ENCODE measurements around the gene SDHAF1. TPM values are rescaled to one million over a fixed set of nuclear protein-coding genes. Genes with fewer than 3 reads are reported as not detected.

SDHAF1 gene
- total RNA-seq, 4 donors from 2014 or later = 30.3 to 83.8 (median 55.4) TPM

GRCh38 chr19:35991731-35992450 lies 3.1 kb upstream of the SDHAF1 start:
- no peak for DNase-seq
- no peak for TF ChIP-seq EP300 (IDR thresholded peaks at IDR 0.05; ENCODE audit: low read depth)
- TF ChIP-seq POLR2AphosphoS5 (IDR thresholded peaks at IDR 0.05) = no peak
- TF ChIP-seq CTCF (IDR thresholded peaks at IDR 0.05) = no peak
- no peak for TF ChIP-seq POLR2A (IDR thresholded peaks at IDR 0.05)
- intact Hi-C loops (cut with DNase I; ENCODE audit: low total_unique reads) (no loop called here), in situ Hi-C loops (cut with MboI; ENCODE audit: low pct_ligation_motif_present in 1 of 4, low pct_unique_long_range_greater_than_20kb in 1 of 4, low sequenced_read_pairs in 3 of 4) (no loop called here)
- WGBS, 2 donors (ENCODE audit: low coverage in 1 of 2) = 80 to 82% methylated on average over 2 to 7 of the region's 7 CpGs
- no peaks in the 10 kb centered on the region for H3K36me3 ChIP-seq
- peaks cover 13 to 30% (median 24%) of the 10 kb centered on the region in 4 donors for H3K4me1 ChIP-seq
- peaks cover 22% of the 10 kb centered on the region for H3K27me3 ChIP-seq
- H3K4me3 ChIP-seq = no peak overlapping the region
- no peak overlapping the region for H3K27ac ChIP-seq
- no peaks in the 10 kb centered on the region for H3K9me3 ChIP-seq

DNA sequence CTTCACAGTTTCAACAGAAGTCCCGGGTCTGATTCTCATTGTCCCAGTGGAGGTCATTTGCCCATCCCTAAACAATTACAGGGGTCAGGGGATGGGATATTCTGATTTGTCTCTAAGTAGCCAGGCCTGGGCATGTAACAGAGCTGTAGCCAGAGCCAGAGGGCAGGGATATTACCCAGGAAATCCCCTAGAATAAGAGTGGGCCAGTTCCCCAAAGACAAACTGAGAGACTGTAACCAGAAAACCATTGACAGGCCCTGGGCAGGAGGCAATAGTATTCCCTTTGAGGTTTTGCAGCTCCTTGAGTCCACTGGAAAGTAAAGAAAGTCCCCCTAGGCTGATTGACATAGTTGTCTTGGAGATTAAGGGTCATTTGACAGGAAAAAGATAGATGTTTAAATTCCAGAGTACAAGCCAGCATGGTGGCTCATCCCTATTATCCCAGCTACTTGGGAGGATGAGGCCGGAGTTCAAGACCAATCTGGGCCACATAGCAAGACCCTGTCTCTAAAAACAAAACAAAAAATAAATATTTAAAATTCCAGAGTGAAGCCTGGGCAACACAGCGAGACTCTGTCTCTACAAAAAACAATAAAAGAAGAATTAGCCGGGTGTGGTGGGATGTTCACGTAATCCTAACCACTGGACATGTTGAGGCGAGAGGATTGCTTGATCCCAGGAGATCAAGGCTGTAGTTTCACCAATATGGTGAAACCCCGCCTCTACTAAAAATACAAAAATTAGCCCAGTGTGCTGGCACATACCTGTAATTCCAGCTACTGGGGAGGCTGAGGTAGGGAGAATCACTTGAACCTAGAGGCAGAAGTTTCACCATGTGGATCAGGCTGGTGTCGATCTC lies 1.9 kb upstream of the SDHAF1 start:
- H3K4me3 ChIP-seq = no peak overlapping the region
- TF ChIP-seq CTCF (IDR thresholded peaks at IDR 0.05) (no peak), POLR2AphosphoS5 (IDR thresholded peaks at IDR 0.05) (no peak), EP300 (IDR thresholded peaks at IDR 0.05; ENCODE audit: low read depth) (no peak), POLR2A (IDR thresholded peaks at IDR 0.05) (no peak)
- H3K27me3 ChIP-seq = peaks cover 9% of the 10 kb centered on the region
- H3K36me3 ChIP-seq = no peaks in the 10 kb centered on the region
- peaks cover 13 to 26% (median 20%) of the 10 kb centered on the region in 4 donors for H3K4me1 ChIP-seq
- intact Hi-C loops (cut with DNase I; ENCODE audit: low total_unique reads) (no loop called here), in situ Hi-C loops (cut with MboI; ENCODE audit: low pct_ligation_motif_present in 1 of 4, low pct_unique_long_range_greater_than_20kb in 1 of 4, low sequenced_read_pairs in 3 of 4) (no loop called here)
- no peak for DNase-seq
- H3K9me3 ChIP-seq = no peaks in the 10 kb centered on the region
- no peak overlapping the region for H3K27ac ChIP-seq
- WGBS, 2 donors (ENCODE audit: low coverage in 1 of 2) = 84 to 92% methylated on average over 5 to 8 of the region's 8 CpGs

DNA sequence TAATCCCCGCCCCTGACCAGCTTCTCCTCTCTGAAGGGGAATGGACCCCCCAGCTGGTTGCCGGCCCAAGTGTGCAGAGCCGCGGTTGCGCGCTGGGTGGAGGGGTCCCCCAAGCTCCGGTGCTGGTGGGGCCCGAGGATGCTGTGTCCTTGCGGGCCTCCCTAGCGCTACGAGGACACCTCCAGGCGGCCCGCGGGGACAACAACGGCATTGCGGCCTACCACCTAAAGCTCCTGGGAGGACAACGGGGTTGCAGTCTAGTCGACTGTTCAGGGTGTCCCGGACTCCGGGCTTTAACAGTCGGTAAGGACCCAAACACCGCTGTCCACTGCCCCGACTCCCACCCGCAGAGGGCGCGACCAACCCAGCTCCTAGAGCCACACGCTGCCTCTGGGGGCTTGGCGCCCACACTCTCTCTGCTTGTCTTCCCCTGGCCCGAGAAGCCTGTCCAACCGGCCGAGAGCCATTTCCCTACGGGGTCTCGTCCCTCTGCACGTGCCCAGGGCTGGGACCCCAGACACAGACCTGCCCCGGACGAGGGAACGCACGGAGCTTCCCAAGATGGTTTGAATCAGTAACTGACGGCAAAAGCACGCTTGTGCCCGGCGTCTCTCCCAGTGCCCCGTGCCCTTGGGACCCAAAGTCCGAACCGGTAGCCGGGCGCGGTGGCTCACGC lies 927 bp upstream of the SDHAF1 start:
- 62% methylated on average over 49 of the region's 49 CpGs; no CpG with 5 or more reads in 1 of the 2 donors for WGBS, 2 donors (ENCODE audit: low coverage in 1 of 2)
- peak; percentile 38 for DNase-seq

More for the DNA sequence above, 927 bp upstream of the SDHAF1 start:
- Histone ChIP-seq H3K36me3 (no peaks in the 10 kb centered on the region), H3K27me3 (peaks cover under 1% of the 10 kb centered on the region), H3K9me3 (no peaks in the 10 kb centered on the region), H3K4me1 (peaks cover 16 to 30% (median 24%) of the 10 kb centered on the region in 4 donors), H3K27ac (peak overlapping the region; percentile 88 to 92 (median 90)), H3K4me3 (peak overlapping the region; percentile 49 to 84 (median 80))
- intact Hi-C loops (cut with DNase I; ENCODE audit: low total_unique reads) = no loop called here
- TF ChIP-seq POLR2A (IDR thresholded peaks at IDR 0.05) = no peak
- TF ChIP-seq CTCF (IDR thresholded peaks at IDR 0.05) = peak in 1 of 5 experiments; percentile 12
- TF ChIP-seq POLR2AphosphoS5 (IDR thresholded peaks at IDR 0.05) = no peak
- TF ChIP-seq EP300 (IDR thresholded peaks at IDR 0.05; ENCODE audit: low read depth) = no peak
- in situ Hi-C loops (cut with MboI; ENCODE audit: low pct_ligation_motif_present in 1 of 4, low pct_unique_long_range_greater_than_20kb in 1 of 4, low sequenced_read_pairs in 3 of 4) = no loop called here
